HG02938 (cell line): ENCODE results near the gene FAM53A.
"Not testable (repeated sequence)": the region's sequence is repeated elsewhere in the genome, so short reads cannot be mapped to it uniquely, and the experiment has no call there.

Experiments used
- ATAC-seq: cut with Tn5 transposase; IDR thresholded peaks from one replicate; pipeline ENCODE4 v1.9.1; 2021; ENCODE audit warnings: mild to moderate bottlenecking, moderate library complexity; ENCODE audit not compliant: unreplicated experiment

Gene FAM53A

DNA sequence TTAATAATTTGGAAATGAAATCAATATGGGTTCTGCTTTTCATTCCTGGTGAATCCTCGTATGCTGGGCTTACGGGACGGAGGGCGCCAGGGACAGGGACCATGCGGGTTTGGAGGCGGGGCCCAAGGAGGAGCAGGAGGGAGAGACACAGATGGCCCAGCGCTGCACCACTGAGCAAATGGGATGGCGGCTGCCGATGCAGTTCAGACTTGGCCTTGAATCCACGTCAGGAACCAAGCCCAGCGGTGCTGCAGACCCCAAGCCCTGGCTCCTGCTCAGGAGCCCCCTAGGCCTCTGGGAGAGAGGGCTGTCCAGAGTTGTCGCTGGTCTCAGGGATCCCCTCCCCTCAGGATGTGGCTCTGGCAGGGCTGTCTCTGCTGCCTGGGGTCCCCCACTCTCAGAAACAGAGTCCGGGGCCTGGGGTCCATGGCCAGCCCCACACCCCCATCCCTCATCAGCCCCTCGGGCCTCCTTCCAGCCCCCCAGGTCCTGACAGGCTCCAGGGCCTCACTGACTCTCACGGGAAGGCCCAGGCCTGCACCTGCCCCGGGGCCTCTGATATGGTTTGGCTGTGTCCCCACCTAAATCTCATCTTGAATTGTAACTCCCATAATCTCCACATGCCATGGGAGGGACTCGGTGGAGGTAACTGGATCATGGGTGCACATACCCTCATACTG, 75.2 kb downstream of the FAM53A start:
- no peak for ATAC-seq

GRCh38 chr4:1608196-1608820, 75.8 kb downstream of the FAM53A start:
- ATAC-seq: no peak

DNA sequence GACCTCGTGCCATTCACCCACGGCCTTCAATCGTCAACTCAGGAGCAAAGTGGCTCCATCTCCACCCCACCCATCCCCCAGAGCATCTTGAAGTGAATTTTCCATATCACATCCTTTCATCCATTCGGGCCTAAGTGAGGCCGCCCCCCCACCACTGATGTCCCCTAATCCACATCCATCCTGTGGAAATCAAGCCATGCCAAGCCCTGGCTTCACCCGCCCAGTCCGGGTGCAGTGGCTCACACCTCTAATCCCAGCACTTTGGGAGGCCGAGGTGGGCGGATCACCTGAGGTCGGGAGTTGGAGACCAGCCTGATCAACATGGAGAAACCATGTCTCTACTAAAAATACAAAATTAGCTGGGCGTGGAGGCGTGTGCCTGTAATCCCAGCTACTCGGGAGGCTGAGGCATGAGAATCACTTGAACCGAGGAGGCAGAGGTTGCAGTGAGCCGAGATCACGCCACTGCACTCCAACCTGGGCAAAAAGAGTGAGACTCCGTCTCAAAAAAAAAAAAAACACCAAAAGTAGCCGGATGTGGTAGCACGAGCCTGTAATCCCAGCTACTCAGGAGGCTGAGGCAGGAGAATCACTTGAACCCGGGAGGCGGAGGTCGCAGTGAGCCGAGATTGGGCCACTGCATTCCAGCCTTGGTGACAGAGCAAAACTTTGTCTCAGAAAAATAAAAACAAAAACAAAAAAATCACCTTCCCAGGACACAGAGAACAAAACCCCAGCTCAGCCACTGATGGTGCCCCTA, 76.5 kb downstream of the FAM53A start:
- not testable (repeated sequence) for ATAC-seq

DNA sequence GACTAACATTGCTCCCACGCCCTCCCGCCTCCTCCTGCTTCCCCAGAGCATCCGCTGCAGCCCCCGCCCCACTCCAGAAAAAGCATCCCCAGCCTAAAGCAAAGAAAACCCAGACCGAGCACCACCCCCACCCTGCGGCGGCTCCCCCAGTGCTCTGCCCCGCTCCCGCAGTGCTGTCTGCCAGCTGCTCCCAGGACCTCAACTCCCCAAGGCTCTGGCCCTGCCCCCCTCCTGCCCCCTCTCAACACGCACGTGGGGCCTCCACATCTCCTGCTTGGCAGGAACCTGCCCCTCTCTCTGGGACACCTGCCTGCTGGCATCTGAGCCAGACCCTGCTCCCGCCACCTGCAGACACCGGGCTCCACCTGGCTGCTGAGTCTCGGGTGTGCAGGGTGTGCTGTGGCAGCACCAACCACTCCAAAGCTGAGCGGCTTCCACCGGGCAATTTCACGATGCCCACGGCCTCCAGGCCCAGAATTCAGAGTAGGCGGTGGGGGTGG, 79.4 kb downstream of the FAM53A start:
- no peak for ATAC-seq

GRCh38 chr4:1604181-1604705, 79.9 kb downstream of the FAM53A start:
- no peak for ATAC-seq

- no peak for ATAC-seq
Observed at GRCh38 chr4:1603413-1604135, 80.5 kb downstream of the FAM53A start.

DNA sequence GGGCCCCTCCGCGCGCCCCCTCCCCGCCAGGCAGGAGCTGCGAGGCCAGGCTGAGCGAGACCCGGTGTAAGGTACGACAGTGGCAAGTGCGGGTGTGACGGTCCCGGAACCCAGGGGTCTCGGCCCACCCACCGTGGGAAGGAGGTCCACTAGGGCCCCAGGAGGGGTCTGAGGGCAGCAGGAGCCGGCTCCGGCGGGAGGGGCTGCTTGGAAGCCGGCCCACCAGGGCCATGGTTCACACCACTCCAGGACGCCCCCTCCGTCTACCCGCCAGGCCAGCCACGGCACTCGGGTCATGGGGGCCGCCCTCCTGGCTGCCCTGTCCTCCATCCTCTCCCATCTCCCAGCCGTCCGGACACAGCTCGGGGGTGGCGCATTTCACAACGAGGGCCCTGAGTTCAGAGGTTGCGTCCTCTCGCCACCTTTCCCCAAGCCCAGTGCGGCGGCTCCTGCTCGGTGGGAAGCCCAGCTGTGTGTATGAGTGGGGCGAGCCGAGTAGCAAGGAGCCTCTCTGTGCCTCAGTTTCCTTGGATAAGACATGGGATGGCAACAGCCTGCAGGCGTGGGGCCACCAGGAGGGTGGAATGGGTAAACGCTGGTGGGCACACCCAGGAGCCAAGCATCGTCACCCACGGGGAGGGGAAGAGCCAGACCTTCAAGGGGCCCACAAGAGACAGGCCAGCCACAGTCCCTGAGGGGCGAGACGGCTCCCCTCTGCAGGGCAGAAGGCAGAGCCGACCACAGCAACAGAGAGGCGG, 81.3 kb downstream of the FAM53A start:
- no peak for ATAC-seq

DNA sequence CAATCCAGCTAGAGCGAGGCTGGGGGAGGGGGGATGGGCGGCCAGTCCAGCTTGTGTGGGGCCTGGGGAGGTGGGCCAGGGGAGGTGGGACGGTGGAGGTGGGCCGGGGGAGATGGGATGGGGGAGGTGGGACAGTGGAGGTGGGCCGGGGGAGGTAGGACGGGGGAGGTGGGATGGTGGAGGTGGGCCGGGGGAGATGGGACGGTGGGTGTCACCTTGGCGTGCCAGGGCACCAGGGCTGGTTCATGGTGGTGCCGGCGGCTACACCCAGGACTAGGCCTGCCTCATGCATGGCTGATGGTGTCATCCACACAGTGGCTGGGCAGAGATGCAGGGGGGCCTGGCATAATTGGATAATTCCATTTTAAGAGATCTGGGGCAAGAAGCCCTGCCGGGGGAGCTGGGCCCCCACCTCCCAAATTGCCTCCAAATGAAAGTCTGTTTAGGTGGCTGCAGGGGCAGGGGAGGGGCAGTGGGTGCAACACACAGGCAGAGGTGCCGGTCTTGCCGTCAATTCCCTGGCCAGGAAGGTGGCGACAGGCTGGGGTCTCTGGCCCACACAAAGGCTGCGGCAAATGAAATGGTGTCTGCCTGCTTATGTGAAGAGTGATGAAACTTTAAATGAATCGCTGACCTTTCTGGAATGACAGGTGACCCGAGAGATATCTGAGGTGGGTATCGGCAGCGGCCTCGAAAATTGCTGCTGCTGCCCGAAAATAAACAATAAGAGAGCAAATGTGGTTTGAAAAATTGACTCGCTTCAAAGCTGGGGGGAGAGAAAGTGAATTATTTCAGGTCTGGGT, 82.1 kb downstream of the FAM53A start:
- no peak for ATAC-seq

DNA sequence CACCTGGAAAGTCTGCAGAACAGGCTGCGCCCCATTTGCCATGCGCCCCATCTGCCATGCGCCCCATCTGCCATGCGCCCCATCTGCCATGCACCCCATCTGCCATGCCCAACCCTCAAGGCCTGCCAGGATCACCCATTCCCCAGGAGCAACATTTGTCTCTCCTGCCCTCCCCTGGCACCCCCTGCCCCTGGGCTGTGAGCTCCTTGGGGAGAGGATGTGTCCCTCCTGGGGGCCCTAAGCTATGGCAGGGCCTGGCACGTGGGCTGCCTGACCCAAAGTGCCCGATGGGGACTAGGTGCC, 82.6 kb downstream of the FAM53A start:
- ATAC-seq: no peak

DNA sequence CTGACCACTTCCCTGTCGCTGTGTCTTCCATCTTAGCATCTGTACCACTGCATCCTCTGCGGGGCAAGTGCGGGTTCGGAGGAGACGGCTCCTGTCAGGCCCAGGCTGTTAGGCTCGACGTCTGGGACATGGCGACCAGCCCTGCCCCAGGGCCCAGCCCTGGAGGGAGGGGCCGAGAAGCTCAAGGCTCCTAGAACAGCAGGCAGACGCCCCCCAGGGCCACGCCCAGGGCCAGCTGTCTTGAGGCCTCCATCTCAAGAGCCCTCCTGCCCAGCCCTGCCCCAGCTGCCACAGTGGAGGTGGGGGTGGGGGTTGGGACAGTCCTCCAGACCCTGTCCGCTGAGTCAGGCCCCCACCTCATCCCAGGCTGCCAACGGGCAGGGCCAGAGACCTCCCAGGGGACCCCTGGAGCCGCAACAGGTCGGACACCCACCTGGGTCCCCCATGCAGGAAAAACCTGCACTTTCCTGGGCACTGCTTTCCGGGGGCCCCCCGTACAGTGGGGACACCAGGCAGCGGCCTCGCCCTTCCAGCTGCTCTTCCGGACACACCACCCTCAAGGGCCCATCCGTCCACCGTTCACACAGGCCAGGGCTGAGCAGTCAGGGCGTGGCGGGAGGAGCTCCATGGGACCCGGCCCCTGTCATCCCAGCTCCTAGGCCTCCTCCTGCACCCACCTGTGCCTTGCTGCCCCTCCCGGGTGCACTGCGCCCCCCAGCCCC, 83.1 kb downstream of the FAM53A start:
- no peak for ATAC-seq

GRCh38 chr4:1600211-1600780, 83.8 kb downstream of the FAM53A start:
- no peak for ATAC-seq

- ATAC-seq: no peak
Observed at GRCh38 chr4:1599491-1600210, 84.5 kb downstream of the FAM53A start.

DNA sequence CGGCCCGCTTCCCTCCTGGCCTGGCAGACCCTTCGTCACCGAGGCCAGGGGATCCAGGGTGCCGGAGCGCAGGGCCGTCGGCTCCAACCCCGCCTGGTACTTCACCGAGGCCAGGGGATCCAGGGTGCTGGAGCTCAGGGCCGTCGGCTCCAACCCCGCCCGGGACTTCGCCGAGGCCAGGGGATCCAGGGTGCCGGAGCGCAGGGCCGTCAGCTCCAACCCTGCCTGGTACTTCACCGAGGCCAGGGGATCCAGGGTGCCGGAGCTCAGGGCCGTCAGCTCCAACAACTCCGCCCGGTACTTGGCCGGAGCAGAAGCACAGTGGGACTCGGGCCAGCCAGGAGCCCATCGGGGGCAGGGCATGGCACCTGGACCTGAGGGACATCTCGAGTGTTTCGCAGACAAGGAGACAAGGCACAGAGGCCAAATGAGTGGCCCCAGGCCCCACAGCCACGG, 85.1 kb downstream of the FAM53A start:
- ATAC-seq: no peak

DNA sequence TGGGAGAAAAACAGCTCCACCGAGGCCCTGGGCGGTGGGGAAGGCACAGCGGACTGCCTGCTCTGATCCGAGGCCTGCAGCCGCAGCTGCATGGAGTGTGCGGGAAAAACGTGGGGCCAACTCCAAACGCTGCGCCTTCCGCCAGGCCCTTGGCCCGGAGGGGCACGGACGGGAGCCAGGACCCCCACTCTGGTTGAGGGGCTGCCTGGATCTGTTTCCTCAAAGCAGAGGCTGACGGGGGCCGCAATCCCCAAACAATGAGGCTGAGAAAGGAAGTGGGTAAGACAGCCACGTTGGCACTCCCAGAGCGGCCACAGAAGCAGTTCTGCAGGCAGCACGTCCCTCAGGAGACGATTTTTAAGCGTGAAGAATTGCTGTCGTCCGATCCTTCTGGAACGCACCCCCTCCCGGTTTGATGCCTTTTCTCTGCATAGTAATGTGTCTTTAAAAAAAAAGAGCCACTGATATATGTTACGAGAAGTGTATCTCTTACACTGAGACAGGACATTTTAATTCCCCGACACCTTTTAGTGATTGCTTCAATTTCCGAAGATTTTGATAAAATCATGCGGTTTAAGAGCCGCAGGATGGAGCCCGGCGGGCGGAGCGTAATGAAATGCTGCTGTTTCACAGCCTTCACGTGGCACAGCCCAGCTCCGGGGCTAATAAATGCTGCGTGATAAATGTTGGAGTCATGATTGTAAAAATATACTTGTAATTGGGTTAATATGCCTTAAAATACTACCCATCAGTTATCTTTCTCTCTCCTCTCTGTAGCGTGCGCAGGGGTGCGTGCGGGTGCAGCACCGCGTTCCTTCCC, 85.7 kb downstream of the FAM53A start:
- ATAC-seq: no peak

DNA sequence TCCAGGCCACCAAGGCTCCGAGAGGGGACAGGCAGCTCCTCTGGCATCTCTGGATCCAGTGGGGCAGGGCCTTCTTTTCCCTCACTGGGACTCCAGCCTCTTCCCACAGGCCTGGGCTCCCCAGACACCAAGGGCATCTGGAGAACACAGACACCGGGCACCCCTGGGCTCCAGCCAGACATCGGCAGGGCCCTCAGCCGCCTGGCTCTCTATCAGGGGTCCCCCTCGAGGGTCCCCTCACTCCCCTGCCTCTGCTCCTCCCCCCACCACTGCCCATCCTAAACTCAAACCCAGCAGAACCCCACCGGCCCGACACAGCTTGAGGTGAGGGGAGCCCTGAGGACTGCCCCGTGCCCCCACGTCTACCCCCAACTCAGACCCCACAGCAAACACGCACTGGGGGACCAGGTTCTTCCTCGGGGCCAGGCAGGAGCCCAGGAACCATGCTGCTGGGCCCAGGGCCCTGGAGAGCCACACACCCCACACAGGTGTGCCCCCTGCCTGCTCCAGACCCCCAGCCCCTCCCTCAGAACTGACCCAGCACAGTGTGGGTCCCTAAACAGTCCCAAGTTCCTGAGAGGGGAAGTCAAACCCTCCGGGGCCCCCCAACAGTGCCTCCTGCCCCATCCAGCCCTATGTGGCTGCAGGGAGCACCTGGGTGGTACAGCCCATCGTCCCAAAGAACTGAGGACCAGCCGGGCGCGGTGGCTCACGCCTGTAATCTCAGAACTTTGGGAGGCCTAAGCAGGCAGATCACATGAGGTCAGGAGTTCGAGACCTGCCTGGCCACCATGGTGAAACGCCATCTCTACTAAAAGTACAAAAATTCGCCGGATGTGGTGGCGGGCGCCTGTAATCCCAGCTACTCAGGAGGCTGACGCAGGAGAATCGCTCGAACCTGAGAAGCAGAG, 86.8 kb downstream of the FAM53A start:
- ATAC-seq: no peak

- ATAC-seq: no peak
Observed at GRCh38 chr4:1596393-1596792, 87.7 kb downstream of the FAM53A start.
